ENCODE measurements around the gene GTF2H2C.
"Not testable (repeated sequence)": the region's sequence is repeated elsewhere in the genome, so short reads cannot be mapped to it uniquely, and the experiment has no call there.

GTF2H2C gene

GRCh38 chr5:69525490-69525889, 34.5 kb upstream of the GTF2H2C start:
- DNase-seq (ENCODE audit: extremely low read depth, low read depth) = no peak
- TF ChIP-seq CTCF (IDR thresholded peaks at IDR 0.05; ENCODE audit: low read depth, low read length) = no peak

- DNase-seq (ENCODE audit: extremely low read depth, low read depth) = no peak
- TF ChIP-seq CTCF (IDR thresholded peaks at IDR 0.05; ENCODE audit: low read depth, low read length) = no peak
Observed at GRCh38 chr5:69526660-69527059, 33.3 kb upstream of the GTF2H2C start.

- no peak for TF ChIP-seq CTCF (IDR thresholded peaks at IDR 0.05; ENCODE audit: low read depth, low read length)
Observed at GRCh38 chr5:69527128-69527770, 32.7 kb upstream of the GTF2H2C start.

GRCh38 chr5:69528035-69528434, 32.0 kb upstream of the GTF2H2C start:
- DNase-seq (ENCODE audit: extremely low read depth, low read depth) = no peak

More at GRCh38 chr5:69527128-69527770, 32.7 kb upstream of the GTF2H2C start:
- DNase-seq (ENCODE audit: extremely low read depth, low read depth) = no peak

GRCh38 chr5:69528609-69529008, 31.4 kb upstream of the GTF2H2C start:
- no peak for DNase-seq (ENCODE audit: extremely low read depth, low read depth)
- no peak for TF ChIP-seq CTCF (IDR thresholded peaks at IDR 0.05; ENCODE audit: low read depth, low read length)

More at GRCh38 chr5:69528035-69528434, 32.0 kb upstream of the GTF2H2C start:
- TF ChIP-seq CTCF (IDR thresholded peaks at IDR 0.05; ENCODE audit: low read depth, low read length) = no peak

GRCh38 chr5:69530561-69531405, 29.2 kb upstream of the GTF2H2C start:
- TF ChIP-seq CTCF (IDR thresholded peaks at IDR 0.05; ENCODE audit: low read depth, low read length) = no peak
- no peak for DNase-seq (ENCODE audit: extremely low read depth, low read depth)

- no peak for TF ChIP-seq CTCF (IDR thresholded peaks at IDR 0.05; ENCODE audit: low read depth, low read length)
- no peak for DNase-seq (ENCODE audit: extremely low read depth, low read depth)
Observed at GRCh38 chr5:69531406-69531801, 28.6 kb upstream of the GTF2H2C start.

- DNase-seq (ENCODE audit: extremely low read depth, low read depth) = not testable (repeated sequence)
Observed at GRCh38 chr5:69537911-69538310, 22.1 kb upstream of the GTF2H2C start.

- not testable (repeated sequence) for DNase-seq (ENCODE audit: extremely low read depth, low read depth)
Observed at GRCh38 chr5:69538735-69539134, 21.3 kb upstream of the GTF2H2C start.

GRCh38 chr5:69541347-69541746, 18.6 kb upstream of the GTF2H2C start:
- DNase-seq (ENCODE audit: extremely low read depth, low read depth) = not testable (repeated sequence)
